Glutamatergic neuron (in vitro differentiated cells): ENCODE measurements around the gene PDE10A. TPM values are rescaled to one million over a fixed set of nuclear protein-coding genes. Genes with fewer than 3 reads are reported as not detected.
"Not testable (repeated sequence)": the region's sequence is repeated elsewhere in the genome, so short reads cannot be mapped to it uniquely, and the experiment has no call there.

ENCODE experiments used
- DNase-seq: peaks from one replicate; pipeline ENCODE4 v3.0.0; 2022
- H3K27ac Mint-ChIP-seq: one replicate; pipeline ENCODE4 v1.8.0; 2020; ENCODE audit warnings: mild to moderate bottlenecking, mixed read lengths, inconsistent platforms; ENCODE audit not compliant: unreplicated experiment
- H3K27me3 Mint-ChIP-seq: one replicate; pipeline ENCODE4 v1.8.0; 2020; ENCODE audit warnings: mild to moderate bottlenecking, moderate library complexity, mixed read lengths, inconsistent platforms; ENCODE audit not compliant: unreplicated experiment
- H3K36me3 Mint-ChIP-seq: one replicate; pipeline ENCODE4 v1.8.0; 2020; ENCODE audit warnings: mild to moderate bottlenecking, mixed read lengths, inconsistent platforms; ENCODE audit not compliant: unreplicated experiment
- H3K4me1 Mint-ChIP-seq: one replicate; pipeline ENCODE4 v1.8.0; 2020; ENCODE audit warnings: mild to moderate bottlenecking, low read depth, mixed read lengths, inconsistent platforms; ENCODE audit not compliant: unreplicated experiment
- H3K4me3 Mint-ChIP-seq: one replicate; pipeline ENCODE4 v1.8.0; 2020; ENCODE audit warnings: mild to moderate bottlenecking, mixed read lengths, inconsistent platforms; ENCODE audit not compliant: unreplicated experiment
- H3K9me3 Mint-ChIP-seq: one replicate; pipeline ENCODE4 v1.8.0; 2020; ENCODE audit warnings: mild to moderate bottlenecking, moderate library complexity, mixed read lengths, inconsistent platforms; ENCODE audit not compliant: unreplicated experiment
- total RNA-seq: library from RNA; stranded (reverse); fragmentation: NEBNext Ultra II Directional; extraction: Animal tissue kit (Norgen Biotek cat#: 25700); gene quantifications from one replicate; pipeline ENCODE4 v1.2.1, GENCODE V29; 2021; ENCODE audit not compliant: unreplicated experiment
- TF ChIP-seq, protein P1 (sequence below): fragments of 200-600 bp; sonication (generic); IDR thresholded peaks from one replicate; pipeline ENCODE4 v1.5.0; 2021; ENCODE audit not compliant: partially characterized antibody, unreplicated experiment

The PDE10A gene
- total RNA-seq, 1 donor from 2014 or later, result 24.5 TPM

DNA sequence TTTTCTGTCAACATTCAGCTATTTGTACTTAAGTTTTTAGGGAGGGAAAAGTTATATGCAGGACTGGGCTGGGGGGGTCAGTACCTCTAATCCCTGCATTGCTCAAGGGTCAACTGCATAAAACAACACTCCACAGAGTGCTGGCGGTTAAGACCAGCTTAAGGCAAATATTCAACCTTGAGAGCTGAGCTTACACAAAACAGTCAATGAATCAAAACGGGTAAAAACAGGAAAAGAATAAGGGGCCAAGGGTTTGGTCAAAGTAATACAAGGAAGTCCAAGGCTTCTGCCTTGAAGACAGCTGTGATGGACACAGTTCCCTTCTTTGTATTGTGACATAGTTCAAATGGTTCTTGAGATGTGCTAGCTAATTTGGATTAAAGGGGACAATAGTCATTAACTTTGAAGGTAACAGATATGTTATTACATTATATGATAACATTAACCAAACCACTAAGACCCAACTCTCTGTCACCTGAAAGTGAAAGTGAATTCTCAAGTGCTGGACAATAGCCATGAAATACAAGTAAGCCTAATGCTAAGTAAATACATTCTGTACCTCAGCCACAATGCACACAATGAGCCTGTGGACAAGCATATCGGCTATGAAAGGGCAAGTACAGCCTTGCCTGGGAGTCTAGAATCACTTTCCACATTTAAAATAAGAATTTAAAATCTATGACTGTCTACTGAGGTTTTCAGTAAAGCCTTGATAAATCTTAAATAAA lies 106.8 kb downstream of the PDE10A start:
- peaks cover 8% of the 10 kb centered on the region for H3K36me3 Mint-ChIP-seq
- H3K4me1 Mint-ChIP-seq, result no peaks in the 10 kb centered on the region
- TF ChIP-seq, protein P1, sequence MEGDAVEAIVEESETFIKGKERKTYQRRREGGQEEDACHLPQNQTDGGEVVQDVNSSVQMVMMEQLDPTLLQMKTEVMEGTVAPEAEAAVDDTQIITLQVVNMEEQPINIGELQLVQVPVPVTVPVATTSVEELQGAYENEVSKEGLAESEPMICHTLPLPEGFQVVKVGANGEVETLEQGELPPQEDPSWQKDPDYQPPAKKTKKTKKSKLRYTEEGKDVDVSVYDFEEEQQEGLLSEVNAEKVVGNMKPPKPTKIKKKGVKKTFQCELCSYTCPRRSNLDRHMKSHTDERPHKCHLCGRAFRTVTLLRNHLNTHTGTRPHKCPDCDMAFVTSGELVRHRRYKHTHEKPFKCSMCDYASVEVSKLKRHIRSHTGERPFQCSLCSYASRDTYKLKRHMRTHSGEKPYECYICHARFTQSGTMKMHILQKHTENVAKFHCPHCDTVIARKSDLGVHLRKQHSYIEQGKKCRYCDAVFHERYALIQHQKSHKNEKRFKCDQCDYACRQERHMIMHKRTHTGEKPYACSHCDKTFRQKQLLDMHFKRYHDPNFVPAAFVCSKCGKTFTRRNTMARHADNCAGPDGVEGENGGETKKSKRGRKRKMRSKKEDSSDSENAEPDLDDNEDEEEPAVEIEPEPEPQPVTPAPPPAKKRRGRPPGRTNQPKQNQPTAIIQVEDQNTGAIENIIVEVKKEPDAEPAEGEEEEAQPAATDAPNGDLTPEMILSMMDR, result no peak
- H3K4me3 Mint-ChIP-seq, result no peak overlapping the region
- H3K27me3 Mint-ChIP-seq, result peaks cover 2% of the 10 kb centered on the region
- DNase-seq, result no peak
- H3K27ac Mint-ChIP-seq, result no peak overlapping the region
- H3K9me3 Mint-ChIP-seq, result peaks cover 9% of the 10 kb centered on the region

DNA sequence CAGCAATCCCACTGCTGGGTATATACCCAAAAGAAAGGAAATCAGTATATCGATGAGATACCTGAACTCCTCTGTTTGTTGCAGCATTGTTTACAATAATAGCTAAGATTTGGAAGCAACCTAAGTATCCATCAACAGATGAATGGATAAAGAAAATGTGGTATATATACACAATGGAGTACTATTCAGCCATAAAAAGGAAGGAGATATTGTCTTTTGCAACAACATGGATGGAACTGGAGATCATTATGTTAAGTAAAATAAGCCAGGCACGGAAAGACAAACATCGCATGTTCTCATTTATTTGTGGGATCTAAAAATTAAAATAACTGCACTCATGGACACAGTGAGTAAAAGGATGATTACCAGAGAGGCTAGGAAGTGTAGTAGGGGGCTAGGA lies 108.4 kb downstream of the PDE10A start:
- H3K36me3 Mint-ChIP-seq, H3K27me3 Mint-ChIP-seq, H3K27ac Mint-ChIP-seq, H3K4me3 Mint-ChIP-seq, H3K4me1 Mint-ChIP-seq, DNase-seq, H3K9me3 Mint-ChIP-seq: not testable (repeated sequence)

DNA sequence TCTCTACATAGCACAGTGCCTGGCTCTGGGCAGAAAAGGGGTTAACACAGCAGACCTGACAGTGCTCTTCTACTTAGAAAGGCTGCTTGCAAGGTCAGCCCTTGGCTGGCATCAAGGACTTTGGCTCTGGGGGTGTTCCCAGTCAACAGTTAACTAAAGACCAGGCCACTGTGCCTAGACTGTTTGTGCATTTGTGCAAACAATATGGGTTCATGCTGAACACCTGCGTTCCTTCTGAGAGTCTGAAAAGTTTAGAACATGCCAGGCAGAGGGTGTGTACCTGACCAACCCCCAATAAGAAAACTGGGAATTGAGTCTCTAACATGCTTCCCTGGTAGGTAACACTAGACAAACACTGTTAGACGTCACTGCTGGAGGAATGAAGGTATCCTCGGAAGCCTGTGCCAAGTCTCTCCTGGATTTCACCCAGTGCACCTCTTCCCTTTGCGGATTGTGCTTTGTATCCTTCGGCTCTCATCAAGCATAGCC lies 110.7 kb downstream of the PDE10A start:
- no peak overlapping the region for H3K4me3 Mint-ChIP-seq
- H3K36me3 Mint-ChIP-seq, result no peaks in the 10 kb centered on the region
- H3K27ac Mint-ChIP-seq, result no peak overlapping the region
- no peaks in the 10 kb centered on the region for H3K9me3 Mint-ChIP-seq
- H3K4me1 Mint-ChIP-seq, result no peaks in the 10 kb centered on the region
- H3K27me3 Mint-ChIP-seq, result peaks cover 2% of the 10 kb centered on the region
- TF ChIP-seq, protein P1, result no peak
- DNase-seq, result no peak

DNA sequence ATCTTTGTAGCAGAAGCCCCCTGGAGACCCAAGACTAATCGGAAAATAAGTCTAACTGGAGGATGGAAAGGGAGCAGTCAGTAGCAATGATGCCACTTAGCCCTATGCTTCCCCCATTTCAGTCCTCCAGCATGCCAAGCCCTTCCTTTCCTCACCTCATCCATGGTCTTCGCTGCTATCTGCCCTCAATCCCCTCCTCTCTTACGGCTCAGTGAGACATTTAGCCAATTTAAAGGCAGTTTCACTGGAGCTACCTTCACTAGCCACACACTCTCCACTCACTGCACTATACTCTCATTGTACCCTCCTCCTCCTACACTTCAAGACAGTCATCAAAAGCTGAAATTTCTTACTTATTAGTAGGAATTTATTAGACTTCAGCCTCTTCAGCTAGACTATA lies 111.2 kb downstream of the PDE10A start:
- Mint-ChIP-seq H3K4me1 (no peaks in the 10 kb centered on the region), H3K27me3 (peaks cover 2% of the 10 kb centered on the region), H3K9me3 (no peaks in the 10 kb centered on the region), H3K36me3 (no peaks in the 10 kb centered on the region), H3K4me3 (no peak overlapping the region), H3K27ac (no peak overlapping the region)
- DNase-seq, result no peak
- TF ChIP-seq, protein P1, result no peak

DNA sequence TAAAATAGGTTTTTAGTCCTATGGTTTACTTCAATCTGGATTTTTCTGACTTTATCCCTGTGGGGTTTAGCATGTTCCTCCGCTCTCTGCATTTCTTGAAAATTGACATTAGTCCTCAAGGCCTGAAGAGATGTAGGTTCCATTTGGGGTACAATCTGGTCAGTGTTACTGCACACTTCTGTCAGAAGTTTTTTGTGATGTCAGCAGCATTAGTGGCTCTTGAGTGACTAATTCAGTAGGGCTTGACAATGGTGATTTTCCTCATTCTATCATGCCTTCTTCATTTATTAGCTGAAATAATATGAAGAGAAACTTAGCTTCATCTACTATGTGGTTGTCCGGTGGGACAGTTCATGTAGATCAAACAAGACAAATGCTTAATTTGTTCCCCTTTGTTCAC lies 114.6 kb downstream of the PDE10A start:
- H3K4me3 Mint-ChIP-seq, result no peak overlapping the region
- H3K27me3 Mint-ChIP-seq, result peaks cover 2% of the 10 kb centered on the region
- TF ChIP-seq, protein P1, result no peak
- H3K27ac Mint-ChIP-seq, result no peak overlapping the region
- H3K4me1 Mint-ChIP-seq, result peaks cover 2% of the 10 kb centered on the region
- DNase-seq, result no peak
- no peaks in the 10 kb centered on the region for H3K36me3 Mint-ChIP-seq
- no peaks in the 10 kb centered on the region for H3K9me3 Mint-ChIP-seq
